Central memory CD4-positive, alpha-beta T cell (primary cell): ENCODE data around the gene CDT1.

ENCODE experiments used
- DNase-seq: peaks from one replicate; pipeline ENCODE4 v3.0.0; 2022

Gene CDT1

DNA sequence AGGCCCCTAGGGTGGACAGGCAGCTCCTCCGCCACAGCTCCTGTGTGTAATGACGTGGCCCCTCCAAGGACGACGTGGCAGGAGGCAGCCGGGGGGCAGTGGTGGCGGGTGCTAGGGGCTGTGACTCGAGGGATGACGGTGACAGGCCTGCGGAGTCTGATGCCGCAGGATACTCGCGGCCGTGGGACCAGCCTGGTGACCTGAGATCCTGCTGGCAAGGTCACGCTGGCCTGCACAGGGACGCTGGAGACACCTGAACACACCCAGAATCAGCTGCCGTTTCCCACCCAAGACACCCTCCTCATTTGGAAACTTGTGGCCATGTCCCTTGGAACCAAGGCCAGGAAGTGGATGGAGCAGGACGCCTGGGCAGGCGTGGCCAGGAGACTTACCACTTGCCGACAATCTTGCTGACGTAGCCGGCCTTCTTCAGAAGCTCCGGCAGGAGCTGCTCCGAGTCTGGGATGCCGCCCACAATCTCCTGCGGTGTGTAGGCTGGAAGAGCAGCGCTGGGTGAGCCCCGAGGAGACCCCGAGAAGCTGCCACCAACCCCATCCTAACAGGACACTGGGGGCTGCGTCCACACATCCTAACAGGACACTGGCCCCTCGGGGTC, 37.1 kb downstream of the CDT1 start:
- no peak for DNase-seq

DNA sequence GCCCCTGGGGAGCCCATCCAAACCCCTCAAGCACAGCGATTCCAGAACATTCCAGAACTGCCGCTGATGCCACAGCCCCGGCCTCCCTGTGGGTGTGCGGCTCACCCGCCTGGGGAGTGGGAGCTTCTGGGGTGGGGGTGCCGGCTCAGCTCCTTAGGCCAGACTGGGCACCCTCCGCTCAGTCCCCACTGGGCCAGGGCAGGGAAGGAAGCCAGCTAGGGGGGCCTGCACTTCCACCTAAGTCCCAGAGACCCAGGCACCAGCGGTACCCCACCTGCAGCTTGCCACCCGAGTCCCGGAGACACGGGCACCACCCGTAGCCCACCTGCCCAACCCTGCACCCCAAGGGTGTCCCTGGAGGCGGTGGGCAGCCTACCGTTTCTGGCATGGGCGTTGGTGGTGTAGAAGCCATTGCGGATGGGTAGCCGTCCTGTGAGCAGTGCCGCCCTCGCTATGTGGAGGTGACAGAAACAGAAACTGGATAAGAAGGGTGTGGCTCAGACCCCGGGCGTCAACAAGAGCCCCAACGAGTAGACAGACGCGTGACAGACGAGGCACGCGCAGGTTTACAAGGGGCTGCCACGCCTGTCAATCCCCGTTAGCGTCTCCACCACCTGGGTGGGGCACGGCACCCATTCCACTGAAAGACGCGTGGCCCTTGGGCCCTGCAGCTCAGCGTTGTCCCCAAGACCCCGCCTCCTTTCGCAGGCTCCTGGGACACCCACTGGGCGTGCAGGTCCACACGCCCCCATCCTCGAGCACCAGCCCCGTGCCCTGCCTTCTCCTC, 38.1 kb downstream of the CDT1 start:
- no peak for DNase-seq

DNA sequence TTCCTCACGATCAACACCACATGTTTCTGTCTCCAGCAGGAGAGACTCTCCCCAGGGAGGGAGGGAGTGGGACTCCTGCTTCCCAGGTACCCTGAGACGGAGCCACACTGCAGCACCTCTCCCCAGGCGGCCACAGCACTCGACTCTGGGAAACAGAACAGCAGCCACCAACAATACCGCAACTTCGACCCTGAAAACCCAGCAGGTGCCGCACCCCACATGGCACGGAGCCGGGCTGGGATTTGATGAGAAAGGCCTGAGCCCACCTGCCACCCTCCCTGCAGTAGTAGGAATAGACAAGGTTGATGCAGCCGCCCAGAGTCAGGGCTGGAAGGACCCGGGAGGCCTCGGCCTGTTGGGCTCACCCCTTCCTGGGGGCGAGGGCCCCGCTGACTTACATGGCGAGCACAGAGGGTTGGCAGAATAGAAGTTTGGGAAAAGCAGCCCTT, 38.7 kb downstream of the CDT1 start:
- no peak for DNase-seq

DNA sequence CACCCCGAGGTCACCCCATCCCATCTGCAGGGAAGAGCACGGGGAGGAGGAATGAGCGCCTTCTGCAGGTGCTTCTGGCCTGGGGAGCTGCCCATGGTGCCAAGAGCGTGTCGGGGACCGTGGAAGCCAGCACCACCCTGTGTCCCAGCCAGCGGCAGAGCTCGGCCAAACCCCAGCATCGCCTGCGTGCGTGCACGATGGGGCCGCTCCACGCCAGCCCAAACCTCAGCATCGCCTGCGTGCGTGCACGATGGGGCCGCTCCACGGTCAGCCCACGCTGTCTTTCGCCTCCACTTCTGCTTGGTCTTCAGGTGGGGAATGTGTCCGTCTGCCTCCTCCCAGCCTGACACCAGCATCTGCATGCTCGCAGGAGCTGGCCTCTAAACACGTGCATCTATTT, 39.2 kb downstream of the CDT1 start:
- DNase-seq: no peak

GRCh38 chr16:88843256-88843655, 39.7 kb downstream of the CDT1 start:
- DNase-seq: no peak

DNA sequence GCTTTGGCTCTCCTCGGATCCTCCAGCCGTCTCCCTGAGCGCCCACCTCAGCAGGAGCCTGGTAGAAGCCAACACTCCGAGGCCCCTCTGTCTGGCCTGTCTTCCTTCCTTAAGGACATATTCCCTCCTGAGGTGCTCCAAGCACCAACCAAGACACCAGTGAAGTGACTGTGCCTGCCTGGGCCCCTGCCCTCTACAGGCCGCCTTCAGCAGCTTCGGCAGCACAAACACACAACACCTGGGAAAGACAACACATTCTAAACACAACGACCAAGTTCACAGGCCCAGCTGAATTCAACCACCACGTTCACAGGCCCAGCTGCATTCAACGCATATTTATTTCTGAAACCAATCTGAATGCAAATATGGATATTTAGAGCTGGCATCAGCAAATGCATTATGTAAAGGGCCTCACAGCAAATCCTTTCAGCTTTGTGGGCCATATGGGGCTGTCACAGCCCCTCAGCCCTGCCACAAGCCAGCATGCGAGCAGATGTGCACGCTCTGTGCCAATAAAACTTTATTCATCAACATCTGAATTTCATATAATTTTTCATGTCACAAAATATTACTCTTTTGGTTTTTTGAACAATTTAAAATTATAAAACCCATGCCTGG, 40.9 kb downstream of the CDT1 start:
- no peak for DNase-seq

GRCh38 chr16:88846088-88846487, 42.5 kb downstream of the CDT1 start:
- no peak for DNase-seq

DNA sequence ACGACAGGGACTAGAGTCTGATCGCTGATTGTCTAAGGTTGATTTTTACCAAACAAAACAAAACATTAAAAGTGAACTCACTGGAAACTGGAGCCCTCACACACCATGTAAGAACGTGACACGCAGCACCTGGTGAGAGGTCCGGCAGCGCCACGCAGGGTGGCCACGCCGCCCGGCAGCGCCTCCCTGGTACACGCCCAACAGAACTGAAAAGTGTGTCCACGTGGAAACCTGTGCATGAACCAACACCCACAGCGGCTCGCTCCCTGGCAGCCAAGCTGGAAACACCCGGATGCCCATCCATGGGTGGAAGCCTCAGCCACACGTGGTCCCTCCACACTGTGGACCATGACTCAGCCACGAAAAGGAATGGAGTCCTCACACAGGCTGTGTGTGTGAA, 44.1 kb downstream of the CDT1 start:
- no peak for DNase-seq

- DNase-seq: no peak
These were observed 45.0 kb downstream of the CDT1 start for GRCh38 chr16:88848557-88848956.

DNA sequence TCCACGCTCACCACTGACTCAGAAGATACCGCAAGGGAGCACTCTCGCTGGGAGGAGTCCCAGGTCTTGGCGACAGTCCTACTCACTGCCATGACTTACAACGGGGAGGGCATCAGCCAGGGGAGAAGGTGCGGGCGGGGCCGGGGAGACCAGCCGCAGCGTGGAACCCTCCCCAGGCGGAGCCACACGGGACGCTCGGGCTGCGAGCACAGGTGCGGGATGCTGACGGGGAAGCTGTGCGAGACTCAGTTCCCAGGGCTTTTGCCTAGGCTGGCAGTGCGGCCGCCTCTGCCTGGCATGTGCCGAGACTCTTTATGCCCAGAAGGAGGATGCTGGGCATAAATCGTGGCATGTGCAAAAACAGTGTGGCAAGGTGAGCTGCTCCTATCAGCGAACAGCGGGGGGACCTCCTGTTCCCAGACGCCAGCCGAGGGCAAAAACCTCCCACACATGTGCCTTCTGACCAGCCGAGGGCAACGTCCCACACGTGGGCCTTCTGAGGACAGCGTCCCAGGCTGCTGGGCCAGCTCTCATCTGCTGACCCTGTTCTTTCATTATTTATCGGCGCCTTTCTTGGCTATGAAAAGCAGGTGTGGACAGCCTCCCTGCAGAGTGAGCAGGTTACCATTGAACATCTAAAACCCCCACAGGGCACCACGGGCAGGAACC, 47.1 kb downstream of the CDT1 start:
- DNase-seq: no peak

DNA sequence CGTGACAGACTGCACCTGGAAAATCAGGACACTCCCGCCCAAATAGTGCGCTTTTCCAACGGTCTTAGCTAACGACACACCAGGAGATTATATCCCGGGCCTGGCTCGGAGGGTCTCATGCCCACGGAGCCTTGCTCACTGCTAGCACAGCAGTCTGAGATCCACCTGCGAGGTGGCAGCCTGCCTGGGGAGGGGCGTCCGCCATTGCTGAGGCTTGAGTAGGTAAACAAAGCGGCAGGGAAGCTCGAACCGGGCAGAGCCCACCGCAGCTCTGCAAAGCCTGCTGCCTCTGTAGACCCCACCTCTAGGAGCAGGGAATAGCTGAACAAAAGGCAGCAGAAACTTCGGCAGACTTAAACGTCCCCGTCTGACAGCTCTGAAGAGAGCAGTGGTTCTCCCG, 48.0 kb downstream of the CDT1 start:
- no peak for DNase-seq

DNA sequence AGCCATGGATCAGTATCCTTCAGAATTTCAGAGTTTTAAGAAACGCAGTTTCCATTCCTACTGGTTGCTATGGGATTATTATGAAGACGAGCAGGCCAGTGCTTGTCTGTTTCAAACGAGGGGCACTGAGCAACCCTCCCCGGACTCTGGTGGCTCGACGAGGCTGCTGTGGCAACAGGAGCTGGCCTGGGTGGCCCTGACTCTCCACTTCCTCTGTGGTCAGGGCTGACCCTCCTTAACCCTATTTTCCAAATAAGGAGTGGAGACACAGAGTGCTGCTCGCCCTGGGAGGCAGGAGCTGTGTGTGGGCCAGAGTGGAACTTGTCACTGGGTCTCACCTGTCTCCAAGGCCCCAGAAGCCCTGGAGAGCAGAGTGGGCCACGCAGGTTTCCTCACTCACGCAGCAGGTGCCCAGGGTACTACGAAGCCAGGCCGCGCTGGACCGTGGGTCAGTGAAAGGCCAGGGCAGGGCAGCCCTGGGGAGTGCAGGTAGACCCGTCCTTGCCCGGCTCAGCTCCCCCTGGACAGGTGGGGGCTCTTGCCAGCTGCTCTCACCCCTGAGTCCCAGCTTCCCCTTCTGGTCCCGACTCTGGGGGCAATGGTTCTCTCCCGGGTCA, 49.8 kb downstream of the CDT1 start:
- no peak for DNase-seq

- DNase-seq: no peak
These were observed 50.9 kb downstream of the CDT1 start for GRCh38 chr16:88854306-88855111.

DNA sequence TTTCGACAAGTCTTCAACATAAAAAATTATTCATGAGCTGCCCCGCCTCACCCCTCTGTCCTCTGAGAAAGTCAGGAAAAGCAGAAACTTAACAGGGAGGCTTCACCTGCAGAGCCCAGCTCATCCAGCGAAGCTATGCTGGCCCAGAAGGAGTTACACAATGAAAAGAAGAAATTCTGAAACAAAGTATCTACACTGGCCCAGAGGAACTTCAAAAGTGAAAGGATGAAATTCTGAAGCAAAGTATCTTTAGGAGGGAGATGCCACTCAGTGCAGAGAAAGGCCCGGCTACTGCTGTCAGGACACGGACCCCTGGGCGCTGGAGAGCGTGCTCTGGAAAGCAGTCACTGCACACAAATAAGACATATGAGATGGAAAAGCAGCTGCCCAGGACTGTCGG, 51.6 kb downstream of the CDT1 start:
- no peak for DNase-seq

DNA sequence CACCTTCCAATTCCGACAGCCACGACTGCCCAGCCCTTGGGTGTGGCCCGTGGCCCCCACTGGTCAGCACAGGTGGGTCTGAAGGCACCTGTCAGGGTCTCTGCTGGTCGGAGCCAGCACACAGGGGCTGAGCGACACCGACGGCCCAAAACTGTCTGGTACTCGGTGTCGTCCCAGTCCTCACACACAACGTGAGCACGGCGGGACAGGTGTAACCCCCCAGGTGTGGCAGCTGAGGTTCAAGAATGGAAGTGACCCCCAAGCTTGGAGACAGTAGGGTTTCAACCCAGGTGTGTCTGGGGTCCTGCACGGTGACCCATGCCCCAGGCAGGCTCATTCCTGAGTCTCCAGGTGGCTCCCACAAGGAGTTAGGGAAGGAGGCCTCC, 52.1 kb downstream of the CDT1 start:
- DNase-seq: no peak

- no peak for DNase-seq
These were observed 52.7 kb downstream of the CDT1 start for GRCh38 chr16:88856122-88856827.

DNA sequence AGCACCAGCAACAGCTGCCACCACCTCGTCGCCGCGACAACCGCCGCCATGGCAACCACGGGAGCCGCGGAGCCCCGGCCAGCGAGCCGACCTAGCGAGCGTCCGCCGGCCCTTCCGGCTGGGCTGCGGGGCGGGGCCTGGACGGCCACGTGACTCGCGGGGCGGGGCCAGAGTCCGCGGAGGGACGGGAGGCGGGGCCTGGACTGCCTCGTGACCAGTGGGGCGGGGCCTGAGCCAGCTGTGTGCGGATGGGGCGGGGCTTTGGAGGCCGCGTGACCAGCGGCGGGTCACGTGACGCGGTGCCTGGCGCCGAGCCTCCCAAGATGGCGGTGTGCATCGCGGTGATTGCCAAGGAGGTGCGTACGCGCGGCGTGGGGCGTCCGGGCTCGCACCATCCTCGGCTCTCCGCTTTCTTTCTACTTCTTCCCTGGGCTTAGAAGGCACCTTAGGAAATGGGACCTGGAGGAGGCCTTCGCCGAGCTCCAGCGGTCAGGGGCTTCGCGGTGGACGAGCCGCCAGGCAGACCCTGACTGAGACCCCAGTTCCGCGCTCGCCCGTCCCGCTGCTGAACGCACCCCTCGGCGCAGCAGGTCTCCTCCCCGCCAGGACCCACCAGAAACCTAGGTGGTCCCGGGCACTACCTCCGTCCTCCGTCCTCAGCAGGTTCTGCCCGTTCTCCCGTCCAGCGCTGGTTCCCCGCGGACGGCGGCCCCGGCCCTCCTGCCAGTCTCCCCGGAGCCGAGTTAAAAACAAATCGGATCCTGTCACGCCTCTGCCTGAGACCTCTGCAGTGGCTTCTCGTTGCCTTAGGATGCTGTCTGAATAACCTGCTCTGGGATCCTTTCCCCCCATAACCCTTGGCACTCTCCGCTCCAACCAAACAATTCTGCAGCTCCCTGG, 53.5 kb downstream of the CDT1 start, which contains the start of the genes GALNS and TRAPPC2L:
TSS of gene GALNS (minus strand) at position 120 of the 900 bp plus-strand sequence. CDS start at position 50, 70 bp downstream.
TSS of gene TRAPPC2L (plus strand) at position 300 of the 900 bp plus-strand sequence. CDS start at position 324, 24 bp downstream.
- peak; percentile 97 for DNase-seq

GRCh38 chr16:88857728-88858339, 54.2 kb downstream of the CDT1 start:
- peak; percentile 59 for DNase-seq
